T-helper 1 cell (primary cell): Measurements from ENCODE around the gene PTGES.
"Not testable (repeated sequence)": the region's sequence is repeated elsewhere in the genome, so short reads cannot be mapped to it uniquely, and the experiment has no call there.

Experiments
- DNase-seq, 5 donors: peaks; one replicate each; pipeline ENCODE4 v3.0.0-alpha.2; 2012 to 2020
- total RNA-seq, 4 donors: gene quantifications; one replicate each; lab custom pipeline; 2026; lab: John Stamatoyannopoulos, UW

PTGES gene
- total RNA-seq, result 0 to 0.12 (median 0) reads per million in 4 donors

DNA sequence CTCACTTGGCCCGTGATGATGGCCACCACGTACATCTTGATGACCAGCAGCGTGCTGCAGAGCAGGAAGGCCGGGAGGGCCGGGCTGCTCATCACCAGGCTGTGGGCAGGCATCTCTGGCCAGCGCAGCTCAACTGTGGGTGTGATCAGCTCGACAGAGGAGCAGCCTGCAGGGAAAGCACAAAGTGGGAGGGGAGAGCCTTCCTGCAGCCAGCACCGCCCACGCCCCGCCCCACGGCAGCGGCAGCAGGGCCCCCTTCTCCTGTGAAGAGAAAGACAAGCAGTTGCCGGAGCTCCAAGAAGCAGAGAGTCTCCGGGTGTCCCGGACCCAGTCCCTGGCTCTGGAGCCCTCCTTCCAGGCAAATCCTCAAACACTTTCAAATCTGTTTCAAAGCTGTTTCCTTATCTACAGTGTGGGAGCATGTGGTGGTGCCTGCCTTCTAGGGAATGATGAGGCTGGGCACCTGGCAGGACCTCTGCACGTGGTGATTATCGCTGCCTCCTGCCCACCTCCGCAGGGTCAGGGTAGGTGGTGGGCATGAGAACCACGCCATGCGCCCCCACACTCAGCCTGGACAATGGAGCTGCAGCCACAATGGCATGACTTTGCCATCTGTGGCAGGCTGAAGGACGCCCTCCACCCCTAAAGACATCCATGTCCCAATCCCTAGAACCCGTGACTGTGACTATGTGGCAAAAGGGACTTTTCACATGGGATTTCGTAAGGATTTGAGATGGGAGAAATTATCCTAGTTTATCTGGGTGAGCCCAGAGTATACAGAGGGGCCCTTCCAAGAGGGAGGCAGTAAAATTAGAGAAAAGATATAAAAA, at the start of gene PTGES:
TSS of gene PTGES (minus strand) at position 143 of the 830 bp plus-strand sequence. CDS start at position 113, 30 bp downstream.
- peak in 3 of 5 donors; percentile 23 to 31 (median 28) for DNase-seq

GRCh38 chr9:129801504-129801903, 48.7 kb upstream of the PTGES start:
- no peak for DNase-seq

GRCh38 chr9:129798973-129799372, 46.1 kb upstream of the PTGES start:
- DNase-seq, result no peak

DNA sequence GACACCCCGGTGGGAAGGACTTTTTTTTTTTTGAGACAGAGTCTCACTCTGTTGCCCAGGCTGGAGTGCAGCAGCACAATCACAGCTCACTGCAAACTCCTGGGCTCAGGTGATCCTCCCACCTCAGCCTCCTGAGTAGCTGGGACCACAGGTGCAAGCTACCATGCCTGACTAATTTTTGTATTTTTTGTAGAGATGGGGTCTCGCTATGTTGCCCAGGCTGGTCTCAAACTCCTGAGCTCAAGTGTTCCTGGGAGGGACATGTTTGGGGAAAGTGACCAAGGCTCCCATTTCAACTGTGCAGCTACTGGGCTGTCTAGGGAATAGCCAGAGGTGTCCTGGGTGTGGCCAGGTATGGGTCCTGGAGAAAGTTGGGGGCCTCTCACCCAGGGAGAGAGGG, 43.2 kb upstream of the PTGES start:
- DNase-seq, result not testable (repeated sequence)

GRCh38 chr9:129794549-129794948, 41.7 kb upstream of the PTGES start:
- DNase-seq, result no peak

GRCh38 chr9:129786481-129786880, 33.6 kb upstream of the PTGES start:
- no peak for DNase-seq

DNA sequence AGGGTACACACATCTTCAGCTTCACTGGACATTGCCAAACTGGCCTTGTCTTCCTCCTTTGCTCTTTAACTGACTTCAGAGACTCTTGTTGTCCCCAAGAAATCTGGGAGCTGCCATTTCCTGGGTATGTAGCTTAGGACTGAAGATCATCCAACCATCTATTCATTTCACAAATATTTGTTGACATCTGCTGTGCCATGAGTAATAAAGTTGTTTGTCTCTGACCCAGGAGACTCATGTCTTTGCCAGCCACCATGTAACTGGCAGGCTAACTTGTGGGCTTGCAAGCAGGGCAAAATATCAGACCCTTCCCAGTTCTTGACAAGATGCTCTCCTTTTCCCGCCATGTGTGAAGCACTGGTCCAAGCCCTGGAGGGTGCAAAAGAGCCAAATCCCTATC, 33.0 kb upstream of the PTGES start:
- no peak for DNase-seq

GRCh38 chr9:129784970-129785369, 32.1 kb upstream of the PTGES start:
- not testable (repeated sequence) for DNase-seq

DNA sequence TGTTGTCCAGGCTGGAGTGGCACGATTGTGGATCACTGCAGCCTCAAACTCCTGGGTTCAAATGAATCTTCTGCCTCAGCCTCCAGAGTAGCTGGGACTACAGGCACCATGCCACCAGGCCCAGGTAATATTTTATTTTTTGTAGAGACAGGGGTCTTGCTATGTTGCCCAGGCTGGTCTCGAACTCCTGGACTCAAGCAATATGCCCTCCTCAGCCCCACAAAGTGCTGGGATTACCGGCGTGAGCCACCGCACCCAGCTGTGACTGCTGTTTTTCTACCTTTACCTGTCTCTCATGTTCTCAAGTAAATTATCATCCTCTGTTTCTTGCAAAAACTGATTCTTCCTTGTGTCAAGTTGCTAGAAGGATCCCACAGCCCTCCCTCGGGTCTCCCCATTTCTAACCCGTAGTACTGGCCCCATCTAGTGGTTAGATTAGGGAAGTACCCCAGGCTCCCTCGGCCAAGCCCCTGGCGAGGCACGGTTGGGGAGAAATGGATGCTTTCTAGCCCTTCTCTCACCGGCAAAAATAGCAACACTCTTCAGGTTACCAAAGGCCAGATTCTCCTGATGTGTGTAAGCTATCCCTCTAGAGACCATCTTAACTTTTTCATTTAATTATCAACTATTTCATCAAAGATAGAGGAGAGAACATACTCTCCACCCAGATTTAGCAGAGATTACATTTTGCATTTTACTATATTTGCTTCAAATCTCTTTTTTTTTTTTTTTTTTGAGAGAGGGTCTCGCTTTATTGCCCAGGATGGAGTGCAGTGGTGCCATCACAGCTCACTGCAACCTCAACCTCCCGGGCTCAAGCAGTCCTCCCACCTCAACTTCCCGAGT, 30.9 kb upstream of the PTGES start:
- DNase-seq, result peak; percentile 19 to 70 (median 59)

DNA sequence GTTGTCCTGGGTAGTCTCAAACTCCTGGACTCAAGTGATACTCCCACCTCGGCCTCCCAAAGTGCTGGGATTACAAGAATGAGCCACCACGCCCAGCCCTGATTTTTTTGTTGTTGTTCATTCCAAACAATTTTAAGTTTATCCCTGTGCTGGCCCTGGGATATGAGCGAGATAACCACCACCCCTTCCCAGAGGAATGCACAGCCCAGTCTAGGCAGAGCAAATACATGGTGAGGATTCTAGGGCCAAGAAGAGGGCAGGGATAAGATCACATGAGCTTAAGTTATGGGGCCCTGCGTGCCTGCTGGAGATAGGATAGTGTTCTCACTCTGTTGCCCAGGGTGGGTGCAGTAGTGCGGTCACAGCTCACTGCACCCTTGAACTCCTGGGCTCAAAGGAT, 29.1 kb upstream of the PTGES start:
- DNase-seq, result no peak

DNA sequence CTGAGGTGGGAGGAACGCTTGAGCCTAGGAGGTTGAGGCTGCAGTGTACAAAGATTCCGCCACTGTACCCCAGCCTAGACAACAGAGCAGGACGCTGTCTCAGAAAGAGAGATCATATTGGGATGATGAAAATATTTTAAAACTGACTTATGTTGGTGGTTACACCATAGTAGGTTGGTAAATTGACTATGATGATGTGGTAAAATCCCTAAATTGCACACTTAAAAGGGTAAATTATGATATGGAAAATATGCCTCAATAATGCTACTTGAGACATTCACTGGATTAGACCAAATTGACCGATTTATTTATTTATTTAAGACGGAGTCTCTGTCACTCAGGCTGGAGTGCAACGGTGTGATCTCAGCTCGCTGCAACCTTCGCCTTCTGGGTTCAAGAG, 28.3 kb upstream of the PTGES start:
- DNase-seq, result no peak

DNA sequence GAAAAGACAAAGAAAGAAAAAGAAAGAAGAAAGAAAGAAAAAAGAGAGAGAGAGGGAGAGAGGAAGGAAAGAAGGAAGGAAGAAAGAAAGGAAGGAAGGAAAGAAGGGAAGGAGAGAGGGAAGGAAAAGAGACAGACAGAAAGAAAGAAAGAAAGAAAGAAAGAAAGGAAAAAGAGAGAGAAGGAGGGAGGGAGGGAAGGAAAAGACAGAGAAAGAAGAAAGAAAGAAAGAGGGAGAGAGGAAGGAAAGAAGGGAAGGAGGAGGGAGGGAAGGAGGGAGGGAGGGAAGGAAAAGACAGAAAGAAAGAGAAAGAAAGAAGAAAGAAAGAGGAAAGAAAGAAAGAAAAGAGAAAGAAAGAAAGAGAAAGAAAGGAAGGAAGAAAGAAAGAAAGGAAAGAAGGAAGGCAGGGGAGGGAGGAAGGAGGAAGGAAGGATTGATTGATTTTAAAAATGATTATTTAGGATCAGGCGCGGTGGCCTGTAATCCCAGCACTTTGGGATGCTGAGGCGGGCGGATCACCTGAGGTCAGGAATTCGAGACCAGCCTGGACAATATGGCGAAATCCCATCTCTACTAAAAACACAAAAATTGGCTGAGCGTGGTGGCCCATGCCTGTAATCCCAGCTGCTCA, 26.8 kb upstream of the PTGES start:
- DNase-seq, result no peak

- DNase-seq, result no peak
These were observed 25.6 kb upstream of the PTGES start for GRCh38 chr9:129778469-129778868.

DNA sequence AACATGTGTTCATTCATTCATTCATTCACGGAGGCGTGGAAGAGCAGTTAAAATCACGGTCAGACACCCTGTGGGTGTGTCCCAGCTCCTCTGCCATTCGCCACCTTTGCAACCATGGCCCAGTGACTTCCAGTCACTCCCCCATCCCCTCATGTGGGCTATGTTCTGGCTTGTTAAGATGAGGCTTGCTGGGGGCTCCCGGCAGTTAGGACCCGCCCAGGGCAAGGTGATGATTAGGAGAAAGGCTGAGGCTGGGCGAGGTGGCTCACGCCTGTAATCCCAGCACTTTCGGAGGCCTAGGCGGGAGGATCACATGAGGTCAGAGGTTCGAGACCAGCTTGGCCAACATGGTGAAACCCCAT, 24.9 kb upstream of the PTGES start:
- no peak for DNase-seq

- DNase-seq, result peak in 2 of 5 donors; percentile 6 to 19
These were observed 24.3 kb upstream of the PTGES start for GRCh38 chr9:129776938-129777768.

GRCh38 chr9:129776566-129776937, 23.7 kb upstream of the PTGES start:
- no peak for DNase-seq

DNA sequence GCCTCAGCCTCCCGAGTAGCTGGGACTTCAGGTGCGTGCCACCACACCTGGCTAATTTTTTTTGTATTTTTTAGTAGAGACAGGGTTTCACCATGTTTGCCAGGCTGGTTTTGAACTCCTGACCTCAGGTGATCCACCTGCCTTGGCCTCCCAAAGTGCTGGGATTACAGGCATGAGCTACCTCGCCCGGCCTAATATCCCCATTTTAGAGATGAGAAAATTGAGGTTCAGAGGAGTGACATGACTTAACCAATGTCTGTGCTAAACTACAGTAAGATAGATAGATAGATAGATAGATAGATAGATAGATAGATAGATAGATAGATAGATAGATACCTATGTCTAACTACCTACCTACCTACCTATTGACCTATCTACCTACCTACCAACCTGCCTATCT, 23.3 kb upstream of the PTGES start:
- DNase-seq, result not testable (repeated sequence)

- no peak for DNase-seq
These were observed 22.6 kb upstream of the PTGES start for GRCh38 chr9:129775448-129775798.

- DNase-seq, result no peak
These were observed 22.1 kb upstream of the PTGES start for GRCh38 chr9:129774791-129775447.

DNA sequence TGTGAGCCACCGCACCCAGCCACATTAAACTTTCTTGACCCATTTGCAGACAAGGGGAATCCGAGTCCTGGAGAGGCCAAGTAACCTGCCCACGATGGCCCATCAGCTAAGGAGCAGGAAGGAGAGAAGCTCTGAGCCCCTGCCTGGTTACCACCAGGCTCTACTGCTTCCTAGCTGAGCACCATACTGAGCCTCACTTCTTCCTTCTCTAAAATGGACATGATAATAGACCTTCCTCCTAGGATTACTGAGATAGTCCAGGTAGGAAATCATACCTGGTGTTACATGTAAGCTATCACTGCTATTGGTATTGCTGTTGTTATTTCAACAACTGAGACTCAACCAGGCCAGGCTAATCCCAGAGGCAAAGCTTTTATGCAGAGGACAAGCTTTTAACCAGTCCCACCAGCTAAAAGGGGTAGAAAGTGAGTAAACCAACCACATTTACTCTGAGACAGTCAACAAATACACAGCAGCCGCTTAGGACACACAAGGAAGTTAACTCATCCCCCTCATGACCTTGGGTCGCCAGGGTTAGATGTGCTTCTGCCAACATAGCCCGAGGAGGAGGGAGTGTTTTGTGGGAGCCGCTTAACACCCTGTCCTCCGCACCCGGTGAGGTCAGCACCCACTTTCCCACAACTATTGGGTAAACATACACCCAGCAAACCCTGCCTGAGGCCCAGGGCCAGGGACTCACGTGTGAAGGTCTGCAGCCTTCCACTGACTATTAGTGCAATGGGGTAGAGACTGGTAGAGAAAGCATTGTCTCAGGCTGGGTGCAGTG, 20.6 kb upstream of the PTGES start:
- no peak for DNase-seq

DNA sequence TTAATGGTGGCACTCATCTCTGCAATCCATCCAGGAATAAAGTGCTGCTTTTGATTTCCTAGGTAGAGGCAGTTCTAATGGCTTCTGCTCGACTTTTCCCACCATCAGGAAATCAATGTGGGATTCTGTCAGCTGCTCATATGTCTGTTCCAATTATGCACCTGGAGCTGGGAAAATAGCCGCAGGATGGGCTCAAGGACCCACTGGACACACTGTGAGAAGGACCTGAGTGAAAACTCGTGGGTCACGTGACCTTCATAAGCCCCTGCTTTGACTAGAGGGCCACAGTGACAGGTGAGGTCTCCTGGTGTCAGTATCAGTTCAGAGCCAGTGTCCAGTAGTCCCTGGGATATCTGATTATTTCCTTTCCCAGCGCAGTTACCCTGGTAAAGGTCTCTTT, 17.9 kb upstream of the PTGES start:
- DNase-seq, result no peak
